Central memory CD4-positive, alpha-beta T cell (primary cell): Measurements from ENCODE around the gene CLP1.

Experiments used
- DNase-seq: peaks from one replicate; pipeline ENCODE4 v3.0.0; 2022

CLP1 gene

GRCh38 chr11:57641011-57641807 is 16.4 kb upstream of the CLP1 start:
- no peak for DNase-seq

GRCh38 chr11:57643802-57644201 is 13.8 kb upstream of the CLP1 start:
- DNase-seq = no peak

- DNase-seq = peak; percentile 83
These were observed 12.5 kb upstream of the CLP1 start for GRCh38 chr11:57644748-57645688.

- no peak for DNase-seq
These were observed 11.9 kb upstream of the CLP1 start for GRCh38 chr11:57645689-57646085.

GRCh38 chr11:57646194-57646798 is 11.3 kb upstream of the CLP1 start:
- DNase-seq = no peak

GRCh38 chr11:57646799-57647303 is 10.7 kb upstream of the CLP1 start:
- no peak for DNase-seq

- DNase-seq = no peak
These were observed 10.2 kb upstream of the CLP1 start for GRCh38 chr11:57647372-57647771.

GRCh38 chr11:57647960-57648800 is 9.4 kb upstream of the CLP1 start:
- no peak for DNase-seq

- no peak for DNase-seq
These were observed 8.5 kb upstream of the CLP1 start for GRCh38 chr11:57648801-57649735.

GRCh38 chr11:57649826-57650738 is 7.5 kb upstream of the CLP1 start, which contains the start of gene YPEL4:
Gene YPEL4, minus strand, starts transcription at chr11:57649912. Its CDS starts 2,805 bp downstream, at chr11:57647107.
- DNase-seq = peak; percentile 74

- no peak for DNase-seq
These were observed 6.8 kb upstream of the CLP1 start for GRCh38 chr11:57650739-57651090.

GRCh38 chr11:57651408-57651807 is 6.2 kb upstream of the CLP1 start:
- no peak for DNase-seq

GRCh38 chr11:57652230-57652629 is 5.3 kb upstream of the CLP1 start:
- peak; percentile 57 for DNase-seq

- no peak for DNase-seq
These were observed 4.9 kb upstream of the CLP1 start for GRCh38 chr11:57652662-57653061.

- DNase-seq = no peak
These were observed 4.4 kb upstream of the CLP1 start for GRCh38 chr11:57653163-57653562.

GRCh38 chr11:57656885-57657193 is 723 bp upstream of the CLP1 start:
- DNase-seq = no peak

- DNase-seq = no peak
These were observed 430 bp downstream of the CLP1 start for GRCh38 chr11:57658023-57658361.

- DNase-seq = no peak
These were observed 2.1 kb downstream of the CLP1 start for GRCh38 chr11:57659669-57660068.

GRCh38 chr11:57662893-57663292 is 5.3 kb downstream of the CLP1 start:
- no peak for DNase-seq

- no peak for DNase-seq
These were observed 6.4 kb downstream of the CLP1 start for GRCh38 chr11:57663975-57664374.
